Testis (tissue), 2 donors: ENCODE data around the gene NTMT2.

Source experiments
- CTCF ChIP-seq, 3 experiments: fragments of 450-650 bp in 2 of 3; fragments of 200-600 bp in 1 of 3; sonication (generic) in 1 of 3; IDR thresholded peaks; one replicate each; pipeline ENCODE4 v1.5.1; 2016 to 2019; ENCODE audit warnings: antibody characterized with exemption in 3 of 3, mild to moderate bottlenecking in 2 of 3, moderate library complexity in 1 of 3
- POLR2A ChIP-seq: fragments of 450-650 bp; IDR thresholded peaks from one replicate; pipeline ENCODE4 v1.6.1; 2017; ENCODE audit warnings: antibody characterized with exemption, mild to moderate bottlenecking, moderate library complexity

DNA sequence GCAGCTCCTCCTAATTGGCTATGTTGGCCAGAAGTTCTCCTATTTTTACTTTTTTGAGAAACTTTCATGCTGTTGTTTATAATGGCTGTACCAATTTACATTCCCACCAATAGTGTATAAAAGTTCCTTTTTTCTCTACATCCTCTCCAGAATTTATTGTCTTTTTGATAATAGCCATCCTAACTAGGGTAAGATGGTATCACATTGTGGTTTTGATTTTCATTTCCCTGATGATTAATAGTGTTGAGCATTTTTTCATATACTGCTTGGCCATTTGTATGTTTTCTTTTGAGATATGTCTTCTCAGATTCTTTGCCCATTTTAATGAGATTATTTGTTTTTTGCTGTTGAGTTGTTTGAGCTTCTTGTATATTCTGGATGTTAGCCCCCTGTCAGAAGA lies 46.8 kb downstream of the NTMT2 start:
- no peak for TF ChIP-seq POLR2A
- TF ChIP-seq CTCF (IDR thresholded peaks at IDR 0.05), result no peak
